ENCODE data around the gene DAGLA.

DAGLA gene

GRCh38 chr11:61682906-61683675 is 2.9 kb downstream of the DAGLA start:
- H3K9ac ChIP-seq (ENCODE audit: low read depth in 1 of 2, low read length in 2 of 2), result peak overlapping the region; percentile 3 to 56
- H3K9me3 ChIP-seq (ENCODE audit: control insufficient read depth in 2 of 2, low read length in 2 of 2), result no peaks in the 10 kb centered on the region
- H3K36me3 ChIP-seq (ENCODE audit: control insufficient read depth in 2 of 2, insufficient read depth in 2 of 2, low read length in 2 of 2), result no peaks in the 10 kb centered on the region
- H3K4me3 ChIP-seq (ENCODE audit: low read length in 2 of 2), result peak overlapping the region in 1 of 2 donors; percentile 79
- H3K27me3 ChIP-seq (ENCODE audit: control insufficient read depth in 2 of 2, insufficient read depth in 2 of 2, low read length in 2 of 2), result no peaks in the 10 kb centered on the region
- peak overlapping the region; percentile 71 to 75 for H3K27ac ChIP-seq (ENCODE audit: low read depth in 2 of 2, low read length in 2 of 2)
- peaks cover 44 to 52% of the 10 kb centered on the region in 2 donors for H3K4me1 ChIP-seq (ENCODE audit: control insufficient read depth in 2 of 2, insufficient read depth in 2 of 2, low read length in 2 of 2)

GRCh38 chr11:61683961-61684869 is 4.0 kb downstream of the DAGLA start:
- Histone ChIP-seq H3K27me3 (ENCODE audit: control insufficient read depth in 2 of 2, insufficient read depth in 2 of 2, low read length in 2 of 2) (no peaks in the 10 kb centered on the region), H3K4me1 (ENCODE audit: control insufficient read depth in 2 of 2, insufficient read depth in 2 of 2, low read length in 2 of 2) (peaks cover 54 to 57% of the 10 kb centered on the region in 2 donors), H3K4me3 (ENCODE audit: low read length in 2 of 2) (no peak overlapping the region), H3K36me3 (ENCODE audit: control insufficient read depth in 2 of 2, insufficient read depth in 2 of 2, low read length in 2 of 2) (no peaks in the 10 kb centered on the region), H3K27ac (ENCODE audit: low read depth in 2 of 2, low read length in 2 of 2) (no peak overlapping the region), H3K9me3 (ENCODE audit: control insufficient read depth in 2 of 2, low read length in 2 of 2) (no peaks in the 10 kb centered on the region), H3K9ac (ENCODE audit: low read depth in 1 of 2, low read length in 2 of 2) (peak overlapping the region in 1 of 2 donors; percentile 32)

- H3K4me1 ChIP-seq (ENCODE audit: control insufficient read depth in 2 of 2, insufficient read depth in 2 of 2, low read length in 2 of 2), result peaks cover 53 to 57% of the 10 kb centered on the region in 2 donors
- H3K4me3 ChIP-seq (ENCODE audit: low read length in 2 of 2), result no peak overlapping the region
- H3K9ac ChIP-seq (ENCODE audit: low read depth in 1 of 2, low read length in 2 of 2), result no peak overlapping the region
- no peak overlapping the region for H3K27ac ChIP-seq (ENCODE audit: low read depth in 2 of 2, low read length in 2 of 2)
- no peaks in the 10 kb centered on the region for H3K27me3 ChIP-seq (ENCODE audit: control insufficient read depth in 2 of 2, insufficient read depth in 2 of 2, low read length in 2 of 2)
- no peaks in the 10 kb centered on the region for H3K9me3 ChIP-seq (ENCODE audit: control insufficient read depth in 2 of 2, low read length in 2 of 2)
- no peaks in the 10 kb centered on the region for H3K36me3 ChIP-seq (ENCODE audit: control insufficient read depth in 2 of 2, insufficient read depth in 2 of 2, low read length in 2 of 2)
Observed at GRCh38 chr11:61684870-61685616, 4.9 kb downstream of the DAGLA start.

- Histone ChIP-seq H3K36me3 (ENCODE audit: control insufficient read depth in 2 of 2, insufficient read depth in 2 of 2, low read length in 2 of 2) (no peaks in the 10 kb centered on the region), H3K4me1 (ENCODE audit: control insufficient read depth in 2 of 2, insufficient read depth in 2 of 2, low read length in 2 of 2) (peaks cover 59 to 61% of the 10 kb centered on the region in 2 donors), H3K27me3 (ENCODE audit: control insufficient read depth in 2 of 2, insufficient read depth in 2 of 2, low read length in 2 of 2) (no peaks in the 10 kb centered on the region), H3K9me3 (ENCODE audit: control insufficient read depth in 2 of 2, low read length in 2 of 2) (no peaks in the 10 kb centered on the region), H3K4me3 (ENCODE audit: low read length in 2 of 2) (no peak overlapping the region), H3K27ac (ENCODE audit: low read depth in 2 of 2, low read length in 2 of 2) (no peak overlapping the region), H3K9ac (ENCODE audit: low read depth in 1 of 2, low read length in 2 of 2) (no peak overlapping the region)
Observed at GRCh38 chr11:61685617-61685967, 5.4 kb downstream of the DAGLA start.

DNA sequence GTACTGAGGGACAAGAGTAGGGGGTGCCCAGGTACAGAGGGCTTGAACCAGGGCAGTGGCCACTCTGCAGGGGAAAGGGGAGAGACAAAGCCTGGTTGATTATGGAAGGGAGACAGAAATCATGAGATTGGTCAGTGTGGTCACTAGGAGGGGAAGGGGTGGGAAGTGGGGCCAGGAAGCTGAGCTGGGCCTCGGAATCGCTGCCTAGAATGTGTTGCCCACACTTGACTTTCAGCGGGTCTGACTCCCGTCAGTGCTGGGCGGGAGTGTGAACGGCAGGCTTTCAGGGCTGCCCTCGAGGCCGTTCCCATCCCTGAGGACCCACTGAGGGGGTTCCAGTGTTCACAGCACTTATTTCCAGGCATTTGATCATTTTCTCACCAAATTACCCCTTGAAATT is 5.9 kb downstream of the DAGLA start:
- Histone ChIP-seq H3K27me3 (ENCODE audit: control insufficient read depth in 2 of 2, insufficient read depth in 2 of 2, low read length in 2 of 2) (no peaks in the 10 kb centered on the region), H3K9me3 (ENCODE audit: control insufficient read depth in 2 of 2, low read length in 2 of 2) (no peaks in the 10 kb centered on the region), H3K27ac (ENCODE audit: low read depth in 2 of 2, low read length in 2 of 2) (no peak overlapping the region), H3K36me3 (ENCODE audit: control insufficient read depth in 2 of 2, insufficient read depth in 2 of 2, low read length in 2 of 2) (no peaks in the 10 kb centered on the region), H3K4me3 (ENCODE audit: low read length in 2 of 2) (no peak overlapping the region), H3K9ac (ENCODE audit: low read depth in 1 of 2, low read length in 2 of 2) (no peak overlapping the region), H3K4me1 (ENCODE audit: control insufficient read depth in 2 of 2, insufficient read depth in 2 of 2, low read length in 2 of 2) (peaks cover 59 to 61% of the 10 kb centered on the region in 2 donors)

DNA sequence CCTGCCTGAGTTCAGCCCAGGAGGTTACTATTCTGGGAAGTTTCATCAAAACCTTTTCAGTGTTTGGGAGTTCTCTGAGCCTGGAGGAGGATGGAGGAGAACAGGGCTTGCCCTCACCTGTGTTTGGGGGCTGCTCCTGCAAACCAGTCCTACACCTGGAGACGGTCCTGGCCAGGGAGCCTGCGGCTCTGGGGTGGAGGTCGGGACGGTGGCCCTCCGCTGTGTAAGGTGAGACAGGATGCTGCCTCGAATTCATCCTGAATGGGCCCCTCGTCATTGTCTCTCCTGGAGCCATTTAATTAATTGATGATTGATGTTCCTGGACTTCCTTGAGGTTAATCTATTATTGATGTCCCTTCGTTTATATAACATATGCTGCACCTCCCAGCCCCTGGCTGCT is 6.3 kb downstream of the DAGLA start:
- Histone ChIP-seq H3K27ac (ENCODE audit: low read depth in 2 of 2, low read length in 2 of 2) (no peak overlapping the region), H3K27me3 (ENCODE audit: control insufficient read depth in 2 of 2, insufficient read depth in 2 of 2, low read length in 2 of 2) (no peaks in the 10 kb centered on the region), H3K9me3 (ENCODE audit: control insufficient read depth in 2 of 2, low read length in 2 of 2) (no peaks in the 10 kb centered on the region), H3K4me1 (ENCODE audit: control insufficient read depth in 2 of 2, insufficient read depth in 2 of 2, low read length in 2 of 2) (peaks cover 56 to 61% of the 10 kb centered on the region in 2 donors), H3K4me3 (ENCODE audit: low read length in 2 of 2) (no peak overlapping the region), H3K9ac (ENCODE audit: low read depth in 1 of 2, low read length in 2 of 2) (no peak overlapping the region), H3K36me3 (ENCODE audit: control insufficient read depth in 2 of 2, insufficient read depth in 2 of 2, low read length in 2 of 2) (no peaks in the 10 kb centered on the region)

DNA sequence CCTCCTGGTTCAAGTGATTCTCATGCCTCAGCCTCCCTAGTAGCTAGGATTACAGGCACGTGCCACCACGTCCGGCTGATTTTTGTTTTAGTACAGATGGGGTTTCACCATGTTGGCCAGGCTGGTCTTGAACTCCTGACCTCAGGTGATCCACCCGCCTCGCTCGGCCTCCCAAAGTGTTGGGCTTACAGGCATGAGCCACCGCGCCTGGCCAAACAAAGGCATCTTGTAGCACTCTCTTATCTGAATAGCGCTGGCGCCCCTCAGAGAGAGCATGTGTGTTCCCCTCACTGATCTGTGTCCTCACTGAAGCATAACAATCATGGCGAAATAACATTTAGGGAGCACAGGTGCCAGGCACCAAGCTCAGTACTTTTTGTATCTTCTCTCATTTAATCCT is 7.2 kb downstream of the DAGLA start:
- Histone ChIP-seq H3K4me1 (ENCODE audit: control insufficient read depth in 2 of 2, insufficient read depth in 2 of 2, low read length in 2 of 2) (peaks cover 56 to 62% of the 10 kb centered on the region in 2 donors), H3K36me3 (ENCODE audit: control insufficient read depth in 2 of 2, insufficient read depth in 2 of 2, low read length in 2 of 2) (no peaks in the 10 kb centered on the region), H3K27me3 (ENCODE audit: control insufficient read depth in 2 of 2, insufficient read depth in 2 of 2, low read length in 2 of 2) (no peaks in the 10 kb centered on the region), H3K9me3 (ENCODE audit: control insufficient read depth in 2 of 2, low read length in 2 of 2) (no peaks in the 10 kb centered on the region), H3K4me3 (ENCODE audit: low read length in 2 of 2) (no peak overlapping the region), H3K27ac (ENCODE audit: low read depth in 2 of 2, low read length in 2 of 2) (peak overlapping the region; percentile 43), H3K9ac (ENCODE audit: low read depth in 1 of 2, low read length in 2 of 2) (peak overlapping the region; percentile 3 to 47)

GRCh38 chr11:61688365-61689163 is 8.4 kb downstream of the DAGLA start:
- H3K36me3 ChIP-seq (ENCODE audit: control insufficient read depth in 2 of 2, insufficient read depth in 2 of 2, low read length in 2 of 2), result no peaks in the 10 kb centered on the region
- H3K27ac ChIP-seq (ENCODE audit: low read depth in 2 of 2, low read length in 2 of 2), result peak overlapping the region; percentile 94 to 97
- H3K4me1 ChIP-seq (ENCODE audit: control insufficient read depth in 2 of 2, insufficient read depth in 2 of 2, low read length in 2 of 2), result peaks cover 45 to 52% of the 10 kb centered on the region in 2 donors
- peak overlapping the region; percentile 70 to 75 for H3K9ac ChIP-seq (ENCODE audit: low read depth in 1 of 2, low read length in 2 of 2)
- peak overlapping the region; percentile 37 to 41 for H3K4me3 ChIP-seq (ENCODE audit: low read length in 2 of 2)
- no peaks in the 10 kb centered on the region for H3K9me3 ChIP-seq (ENCODE audit: control insufficient read depth in 2 of 2, low read length in 2 of 2)
- no peaks in the 10 kb centered on the region for H3K27me3 ChIP-seq (ENCODE audit: control insufficient read depth in 2 of 2, insufficient read depth in 2 of 2, low read length in 2 of 2)

GRCh38 chr11:61689164-61689496 is 8.9 kb downstream of the DAGLA start:
- Histone ChIP-seq H3K9ac (ENCODE audit: low read depth in 1 of 2, low read length in 2 of 2) (peak overlapping the region; percentile 70 to 75), H3K9me3 (ENCODE audit: control insufficient read depth in 2 of 2, low read length in 2 of 2) (no peaks in the 10 kb centered on the region), H3K27ac (ENCODE audit: low read depth in 2 of 2, low read length in 2 of 2) (peak overlapping the region; percentile 94 to 97), H3K4me1 (ENCODE audit: control insufficient read depth in 2 of 2, insufficient read depth in 2 of 2, low read length in 2 of 2) (peaks cover 45 to 50% of the 10 kb centered on the region in 2 donors), H3K27me3 (ENCODE audit: control insufficient read depth in 2 of 2, insufficient read depth in 2 of 2, low read length in 2 of 2) (no peaks in the 10 kb centered on the region), H3K4me3 (ENCODE audit: low read length in 2 of 2) (no peak overlapping the region), H3K36me3 (ENCODE audit: control insufficient read depth in 2 of 2, insufficient read depth in 2 of 2, low read length in 2 of 2) (no peaks in the 10 kb centered on the region)
